ENCODE results near the gene TNFSF4.
"Not testable (repeated sequence)": the region's sequence is repeated elsewhere in the genome, so short reads cannot be mapped to it uniquely, and the experiment has no call there.

The TNFSF4 gene
- total RNA-seq: 2.1 to 5.6 reads per million in 2 experiments

- no peak for DNase-seq (ENCODE audit: low read depth)
Observed at GRCh38 chr1:173206816-173207568, at the start of gene TNFSF4. TNFSF4 (minus strand) TSS chr1:173207331; CDS start chr1:173207176, 155 bp downstream.

- DNase-seq (ENCODE audit: low read depth): no peak
Observed at GRCh38 chr1:173255214-173255813, 48.2 kb upstream of the TNFSF4 start.

GRCh38 chr1:173253046-173253445, 45.9 kb upstream of the TNFSF4 start:
- DNase-seq (ENCODE audit: low read depth): no peak

GRCh38 chr1:173249349-173249748, 42.2 kb upstream of the TNFSF4 start:
- DNase-seq (ENCODE audit: low read depth): no peak

GRCh38 chr1:173248247-173248940, 41.3 kb upstream of the TNFSF4 start:
- DNase-seq (ENCODE audit: low read depth): no peak

- DNase-seq (ENCODE audit: low read depth): no peak
Observed at GRCh38 chr1:173245892-173246291, 38.8 kb upstream of the TNFSF4 start.

- no peak for DNase-seq (ENCODE audit: low read depth)
Observed at GRCh38 chr1:173243300-173243699, 36.2 kb upstream of the TNFSF4 start.

GRCh38 chr1:173241528-173242347, 34.6 kb upstream of the TNFSF4 start:
- DNase-seq (ENCODE audit: low read depth): no peak

- DNase-seq (ENCODE audit: low read depth): no peak
Observed at GRCh38 chr1:173240609-173241008, 33.5 kb upstream of the TNFSF4 start.

- DNase-seq (ENCODE audit: low read depth): no peak
Observed at GRCh38 chr1:173239058-173239457, 31.9 kb upstream of the TNFSF4 start.

- DNase-seq (ENCODE audit: low read depth): no peak
Observed at GRCh38 chr1:173234899-173235298, 27.8 kb upstream of the TNFSF4 start.

GRCh38 chr1:173234434-173234833, 27.3 kb upstream of the TNFSF4 start:
- DNase-seq (ENCODE audit: low read depth): not testable (repeated sequence)

- not testable (repeated sequence) for DNase-seq (ENCODE audit: low read depth)
Observed at GRCh38 chr1:173229031-173229430, 21.9 kb upstream of the TNFSF4 start.

GRCh38 chr1:173224949-173225348, 17.8 kb upstream of the TNFSF4 start:
- no peak for DNase-seq (ENCODE audit: low read depth)

- DNase-seq (ENCODE audit: low read depth): no peak
Observed at GRCh38 chr1:173224280-173224892, 17.3 kb upstream of the TNFSF4 start.

GRCh38 chr1:173223031-173223380, 15.9 kb upstream of the TNFSF4 start:
- DNase-seq (ENCODE audit: low read depth): no peak

GRCh38 chr1:173222149-173223030, 15.3 kb upstream of the TNFSF4 start:
- DNase-seq (ENCODE audit: low read depth): no peak

GRCh38 chr1:173220157-173220556, 13.0 kb upstream of the TNFSF4 start:
- DNase-seq (ENCODE audit: low read depth): no peak

GRCh38 chr1:173213665-173214064, 6.5 kb upstream of the TNFSF4 start:
- DNase-seq (ENCODE audit: low read depth): no peak

- no peak for DNase-seq (ENCODE audit: low read depth)
Observed at GRCh38 chr1:173212952-173213491, 5.9 kb upstream of the TNFSF4 start.

All from T follicular helper cell (primary cell).